Body of pancreas (tissue), 4 donors: ENCODE results near the gene BBS7. TPM values are rescaled to one million over a fixed set of nuclear protein-coding genes. Genes with fewer than 3 reads are reported as not detected.

Experiments
- ATAC-seq: fragments of 150-250 bp; one replicate; pipeline ENCODE4 v1.9.1; 2016
- DNase-seq, 4 donors: peaks; one replicate each; pipeline ENCODE4 v3.0.0-alpha.2; 2019
- H3K27ac ChIP-seq, 4 donors: fragments of 200-600 bp; sonication (generic); 1 replicate in 3 of 4; 2 replicates in 1 of 4; pipeline versions ENCODE4 v1.5.1 to v1.6.1; 2016 to 2019; ENCODE audit warnings: mild to moderate bottlenecking in 1 of 4, mixed read lengths in 1 of 4, moderate library complexity in 1 of 4
- H3K27me3 ChIP-seq, 2 donors: fragments of 200-600 bp; sonication (generic); one replicate each; pipeline ENCODE4 v1.6.0; 2016; ENCODE audit warnings: mild to moderate bottlenecking in 1 of 2
- H3K36me3 ChIP-seq, 2 donors: fragments of 200-600 bp; sonication (generic); replicated peaks in 1 of 2; 2 replicates each; pipeline ENCODE4 v1.5.1; 2016; ENCODE audit warnings: low read depth in 2 of 2; ENCODE audit not compliant: insufficient read depth in 1 of 2
- H3K4me1 ChIP-seq: fragments of 200-600 bp; sonication (generic); one replicate; pipeline ENCODE4 v1.6.0; 2016
- H3K4me3 ChIP-seq, 2 donors: fragments of 200-600 bp; sonication (generic); 1 replicate in 1 of 2; 2 replicates in 1 of 2; pipeline ENCODE4 v1.5.1; 2016 to 2019
- H3K9me3 ChIP-seq, 3 donors: fragments of 200-600 bp; sonication (generic); 1 replicate in 2 of 3; 2 replicates in 1 of 3; pipeline ENCODE4 v1.5.1; 2016
- POLR2A ChIP-seq, 3 donors: fragments of 450-650 bp; IDR thresholded peaks; one replicate each; pipeline ENCODE4 v1.6.1; 2016; ENCODE audit warnings: antibody characterized with exemption in 3 of 3, mild to moderate bottlenecking in 2 of 3
- WGBS, 2 donors: methylation state at CpG; one replicate each; pipeline ENCODE4 v1.1.5; 2017; 5-methylcytosine and 5-hydroxymethylcytosine counted together
- intact Hi-C: fragments of 100-400 bp; cut with DNase I; formaldehyde crosslinking; loops from one replicate; pipeline ENCODE4 v1.15.1; 2023
- total RNA-seq, 2 donors: library from RNA; depleted of rRNA; stranded (reverse); fragments of >200 nt; gene quantifications; one replicate each; pipeline ENCODE4 v1.1.0, GENCODE V29; 2016
- TF ChIP-seq, protein P1 (sequence below), 7 experiments: fragments of 450-650 bp in 4 of 7; fragments of 200-600 bp in 3 of 7; sonication (generic) in 3 of 7; IDR thresholded peaks; one replicate each; pipeline ENCODE4 v1.5.1; 2016 to 2019; ENCODE audit warnings: antibody characterized with exemption in 7 of 7

The BBS7 gene
- total RNA-seq, 2 donors from 2014 or later, result 3.6 to 13.0 TPM

DNA sequence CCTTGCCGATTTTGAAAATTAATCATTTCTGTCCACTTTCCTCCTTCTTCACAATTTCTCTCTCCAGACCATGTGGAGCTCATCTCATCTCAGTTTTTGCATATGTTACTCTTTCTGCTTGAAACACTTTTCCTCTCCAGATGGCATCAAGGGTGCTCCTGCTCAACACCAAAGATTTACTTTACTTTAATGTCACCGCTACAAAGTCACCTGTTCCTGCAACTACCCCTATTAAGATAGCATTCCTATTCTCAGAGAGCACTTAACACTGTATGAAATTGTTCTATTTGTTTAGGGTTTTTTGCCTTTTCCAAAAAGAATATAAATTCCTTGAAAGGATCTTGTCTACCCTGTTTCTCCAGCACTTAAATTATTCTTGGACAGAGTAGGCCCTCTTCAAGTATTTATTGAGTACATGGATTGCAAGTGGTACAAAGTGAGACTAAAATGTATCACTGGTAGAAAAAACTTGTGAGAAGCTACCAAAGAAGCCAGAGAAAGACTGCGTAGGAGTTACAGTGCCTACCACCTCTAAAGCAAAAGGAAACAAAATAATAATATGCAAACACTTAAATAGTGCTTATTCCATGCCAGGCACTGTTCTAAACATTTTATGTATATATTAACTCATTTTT, 70.3 kb downstream of the BBS7 start:
- Histone ChIP-seq H3K27me3 (no peaks in the 10 kb centered on the region), H3K27ac (no peak overlapping the region), H3K4me3 (no peak overlapping the region), H3K4me1 (peaks cover 13% of the 10 kb centered on the region), H3K9me3 (no peaks in the 10 kb centered on the region), H3K36me3 (peaks cover 0 to 1% of the 10 kb centered on the region in 2 donors)
- intact Hi-C loops, result no loop called here
- no peak for ATAC-seq
- DNase-seq, result no peak
- 94 to 99% methylated on average over 3 of the region's 3 CpGs for WGBS, 2 donors
- TF ChIP-seq, protein P1, sequence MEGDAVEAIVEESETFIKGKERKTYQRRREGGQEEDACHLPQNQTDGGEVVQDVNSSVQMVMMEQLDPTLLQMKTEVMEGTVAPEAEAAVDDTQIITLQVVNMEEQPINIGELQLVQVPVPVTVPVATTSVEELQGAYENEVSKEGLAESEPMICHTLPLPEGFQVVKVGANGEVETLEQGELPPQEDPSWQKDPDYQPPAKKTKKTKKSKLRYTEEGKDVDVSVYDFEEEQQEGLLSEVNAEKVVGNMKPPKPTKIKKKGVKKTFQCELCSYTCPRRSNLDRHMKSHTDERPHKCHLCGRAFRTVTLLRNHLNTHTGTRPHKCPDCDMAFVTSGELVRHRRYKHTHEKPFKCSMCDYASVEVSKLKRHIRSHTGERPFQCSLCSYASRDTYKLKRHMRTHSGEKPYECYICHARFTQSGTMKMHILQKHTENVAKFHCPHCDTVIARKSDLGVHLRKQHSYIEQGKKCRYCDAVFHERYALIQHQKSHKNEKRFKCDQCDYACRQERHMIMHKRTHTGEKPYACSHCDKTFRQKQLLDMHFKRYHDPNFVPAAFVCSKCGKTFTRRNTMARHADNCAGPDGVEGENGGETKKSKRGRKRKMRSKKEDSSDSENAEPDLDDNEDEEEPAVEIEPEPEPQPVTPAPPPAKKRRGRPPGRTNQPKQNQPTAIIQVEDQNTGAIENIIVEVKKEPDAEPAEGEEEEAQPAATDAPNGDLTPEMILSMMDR (IDR thresholded peaks at IDR 0.05), result no peak
- no peak for TF ChIP-seq POLR2A (IDR thresholded peaks at IDR 0.05)

DNA sequence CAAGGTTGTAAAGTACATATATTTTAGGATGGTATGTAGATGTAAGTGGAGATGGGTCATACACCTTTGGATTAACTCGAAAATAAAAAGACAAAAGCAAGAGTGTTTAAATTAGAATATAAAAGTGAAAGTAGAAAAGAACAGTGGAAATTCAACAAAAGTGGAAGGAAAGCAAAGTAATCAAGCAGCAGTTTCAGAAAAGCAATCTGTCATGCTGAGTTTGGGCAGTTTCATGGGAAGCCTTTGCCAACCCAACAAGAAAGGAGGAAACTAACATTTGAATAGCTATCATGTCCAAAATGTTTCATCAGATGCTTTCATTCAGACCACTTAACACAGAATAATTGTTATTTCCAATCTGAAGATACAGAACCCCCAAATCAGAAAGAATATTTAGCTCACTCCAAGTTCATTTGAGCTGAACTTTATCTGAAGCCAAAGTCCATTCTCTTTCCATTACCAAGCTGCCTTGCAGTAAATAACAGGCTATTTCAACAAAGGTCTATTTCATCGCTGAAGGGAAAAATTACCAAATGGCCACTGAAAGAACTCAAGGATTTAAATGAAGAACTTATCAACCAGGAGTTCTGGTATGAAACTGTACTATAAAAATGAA, 71.0 kb downstream of the BBS7 start:
- TF ChIP-seq, protein P1 (IDR thresholded peaks at IDR 0.05), result no peak
- no peak for TF ChIP-seq POLR2A (IDR thresholded peaks at IDR 0.05)
- 56 to 60% methylated on average over 2 of the region's 2 CpGs for WGBS, 2 donors
- Histone ChIP-seq H3K4me3 (no peak overlapping the region), H3K27me3 (no peaks in the 10 kb centered on the region), H3K4me1 (peaks cover 13% of the 10 kb centered on the region), H3K27ac (no peak overlapping the region), H3K9me3 (no peaks in the 10 kb centered on the region), H3K36me3 (peaks cover 0 to 1% of the 10 kb centered on the region in 2 donors)
- intact Hi-C loops, result no loop called here
- no peak for ATAC-seq
- no peak for DNase-seq

DNA sequence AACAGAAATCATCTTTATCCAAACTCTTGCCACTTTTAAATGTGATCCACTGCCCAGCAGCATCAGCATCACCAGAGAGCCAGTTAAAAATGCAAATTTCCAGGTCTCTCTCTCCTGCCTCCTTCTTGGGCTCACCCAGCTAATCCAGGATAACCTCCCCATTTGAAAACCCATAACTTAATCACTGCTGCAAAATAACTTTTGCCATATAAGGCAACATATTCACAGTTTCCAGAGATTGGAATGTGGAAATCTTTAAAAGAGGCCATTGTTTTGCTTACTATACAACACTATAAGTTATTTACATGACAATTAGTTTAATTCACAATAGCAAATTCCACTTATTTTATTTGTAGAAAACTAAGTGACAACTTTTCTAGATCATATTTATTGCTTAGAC, 74.0 kb downstream of the BBS7 start:
- TF ChIP-seq POLR2A (IDR thresholded peaks at IDR 0.05), result no peak
- TF ChIP-seq, protein P1 (IDR thresholded peaks at IDR 0.05), result no peak
- no peak overlapping the region for H3K27ac ChIP-seq
- DNase-seq, result no peak
- no peak overlapping the region for H3K4me3 ChIP-seq
- H3K9me3 ChIP-seq, result no peaks in the 10 kb centered on the region
- no peaks in the 10 kb centered on the region for H3K27me3 ChIP-seq
- H3K4me1 ChIP-seq, result peaks cover 6% of the 10 kb centered on the region
- H3K36me3 ChIP-seq, result no peaks in the 10 kb centered on the region
- intact Hi-C loops, result no loop called here
- ATAC-seq, result no peak

DNA sequence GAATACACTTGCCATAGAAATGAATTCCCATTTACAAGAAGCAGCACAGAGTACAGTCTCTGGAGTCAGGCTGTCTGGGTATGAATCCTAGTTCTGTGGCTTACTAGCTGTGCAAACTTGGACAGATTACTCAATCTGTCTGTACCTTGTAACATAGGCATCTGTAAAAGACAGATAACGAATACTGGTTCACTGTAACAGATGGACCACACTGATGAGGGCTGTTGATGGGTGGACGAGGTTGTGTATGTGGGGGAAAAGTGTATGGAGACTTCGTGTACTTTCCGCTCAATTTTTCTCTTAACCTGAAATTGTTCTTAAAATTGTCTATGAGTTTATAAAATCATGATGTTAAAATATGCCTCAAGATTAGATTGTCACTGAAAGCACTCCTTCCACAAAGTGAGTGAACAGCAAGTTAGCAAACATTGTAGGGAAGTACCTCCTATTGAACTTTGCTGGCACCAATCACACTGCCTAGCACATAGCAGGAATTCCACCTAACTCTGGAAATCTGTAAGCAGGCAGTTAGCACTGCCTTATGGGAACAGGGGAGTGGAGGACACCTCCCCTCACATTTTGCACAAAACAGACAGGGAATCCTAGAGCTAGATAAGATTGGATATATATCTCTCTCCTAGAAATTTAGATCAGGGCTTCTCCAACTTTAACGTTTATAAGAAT, 75.6 kb downstream of the BBS7 start:
- Histone ChIP-seq H3K36me3 (no peaks in the 10 kb centered on the region), H3K4me1 (no peaks in the 10 kb centered on the region), H3K27ac (no peak overlapping the region), H3K9me3 (no peaks in the 10 kb centered on the region), H3K4me3 (no peak overlapping the region), H3K27me3 (no peaks in the 10 kb centered on the region)
- no peak for DNase-seq
- no peak for TF ChIP-seq POLR2A (IDR thresholded peaks at IDR 0.05)
- TF ChIP-seq, protein P1 (IDR thresholded peaks at IDR 0.05), result no peak
- 52% methylated on average over 5 of the region's 5 CpGs for WGBS, 2 donors
- intact Hi-C loops, result no loop called here
- ATAC-seq, result no peak
